H9 (cell line): ENCODE data around the gene HIF1A. TPM values are rescaled to one million over a fixed set of nuclear protein-coding genes. Genes with fewer than 3 reads are reported as not detected.

Experiments used
- DNase-seq: peaks from one replicate; pipeline ENCODE4 v3.0.0-alpha.2; 2017
- H2AFZ ChIP-seq: one replicate; pipeline ENCODE4 v1.6.1; 2013; ENCODE audit warnings: mild to moderate bottlenecking, low read length, control low read depth, moderate library complexity
- H2AK5ac ChIP-seq: 2 replicates; pipeline ENCODE4 v1.6.1; 2013; ENCODE audit warnings: low read length, control low read depth, mixed read lengths; ENCODE audit not compliant: insufficient read length
- H2BK120ac ChIP-seq: one replicate; pipeline ENCODE4 v1.6.1; 2013; ENCODE audit warnings: low read depth, mild to moderate bottlenecking, low read length, control low read depth, inconsistent platforms; ENCODE audit not compliant: poor library complexity, severe bottlenecking
- H2BK12ac ChIP-seq: 2 replicates; pipeline ENCODE4 v1.6.1; 2013; ENCODE audit warnings: low read length, control low read depth, mixed read lengths, low read depth; ENCODE audit not compliant: insufficient read length
- H2BK15ac ChIP-seq: 2 replicates; pipeline ENCODE4 v1.6.1; 2013; ENCODE audit warnings: low read depth, low read length, control low read depth
- H2BK20ac ChIP-seq: one replicate; pipeline ENCODE4 v1.6.1; 2013; ENCODE audit warnings: low read depth, mild to moderate bottlenecking, low read length, control low read depth, inconsistent platforms; ENCODE audit not compliant: poor library complexity, severe bottlenecking
- H2BK5ac ChIP-seq: 2 replicates; pipeline ENCODE4 v1.6.1; 2013; ENCODE audit warnings: low read length, control low read depth, mixed read lengths; ENCODE audit not compliant: insufficient read length
- H3K14ac ChIP-seq: 2 replicates; pipeline ENCODE4 v1.6.1; 2013; ENCODE audit warnings: low read length, control low read depth; ENCODE audit not compliant: insufficient read depth
- H3K18ac ChIP-seq: 2 replicates; pipeline ENCODE4 v1.6.1; 2013; ENCODE audit warnings: low read depth, mild to moderate bottlenecking, mixed read lengths, low read length, control low read depth; ENCODE audit not compliant: insufficient read length
- H3K23ac ChIP-seq: 2 replicates; pipeline ENCODE4 v1.6.1; 2013; ENCODE audit warnings: low read length, control low read depth, mixed read lengths, low read depth; ENCODE audit not compliant: insufficient read length
- H3K23me2 ChIP-seq: 2 replicates; pipeline ENCODE4 v1.6.1; 2013; ENCODE audit warnings: low read depth, mild to moderate bottlenecking, mixed read lengths, low read length, control low read depth; ENCODE audit not compliant: insufficient read length, poor library complexity, severe bottlenecking
- H3K27ac ChIP-seq: 2 replicates; pipeline ENCODE4 v1.5.1; 2013; ENCODE audit warnings: low read length, control low read depth, mixed read lengths, low read depth; ENCODE audit not compliant: insufficient read length
- H3K27me3 ChIP-seq: 2 replicates; pipeline ENCODE4 v1.6.1; 2013; ENCODE audit warnings: low read length, control low read depth, inconsistent platforms; ENCODE audit not compliant: insufficient read depth
- H3K4ac ChIP-seq: 2 replicates; pipeline ENCODE4 v1.6.1; 2013; ENCODE audit warnings: low read depth, mild to moderate bottlenecking, control low read depth, inconsistent platforms, low read length, moderate library complexity
- H3K4me1 ChIP-seq: 2 replicates; pipeline ENCODE4 v1.6.1; 2013; ENCODE audit warnings: low read length, control low read depth, inconsistent platforms; ENCODE audit not compliant: insufficient read depth
- H3K4me2 ChIP-seq: 2 replicates; pipeline ENCODE4 v1.6.1; 2013; ENCODE audit warnings: low read length, control low read depth, mixed read lengths; ENCODE audit not compliant: insufficient read length, insufficient read depth
- H3K56ac ChIP-seq: 2 replicates; pipeline ENCODE4 v1.6.1; 2013; ENCODE audit warnings: low read depth, mild to moderate bottlenecking, mixed read lengths, low read length, control low read depth; ENCODE audit not compliant: insufficient read length
- H3K79me1 ChIP-seq: 2 replicates; pipeline ENCODE4 v1.6.1; 2013; ENCODE audit warnings: low read depth, mild to moderate bottlenecking, moderate library complexity, low read length, control low read depth, inconsistent platforms; ENCODE audit not compliant: insufficient read depth, poor library complexity, severe bottlenecking
- H3K79me2 ChIP-seq: 2 replicates; pipeline ENCODE4 v1.6.1; 2013; ENCODE audit warnings: low read length, control low read depth, inconsistent platforms; ENCODE audit not compliant: insufficient read depth
- H3K9ac ChIP-seq: 2 replicates; pipeline ENCODE4 v1.6.1; 2013; ENCODE audit warnings: low read length, control low read depth, mixed read lengths; ENCODE audit not compliant: insufficient read length; ENCODE audit errors: extremely low read depth
- H3K9me3 ChIP-seq: one replicate; pipeline ENCODE4 v1.6.1; 2013; ENCODE audit warnings: low read depth, low read length, inconsistent platforms; ENCODE audit not compliant: control insufficient read depth
- H3T11ph ChIP-seq: one replicate; pipeline ENCODE4 v1.6.1; 2013; ENCODE audit warnings: mild to moderate bottlenecking, low read length, control low read depth, inconsistent platforms
- H4K20me1 ChIP-seq: one replicate; pipeline ENCODE4 v1.6.1; 2013; ENCODE audit not compliant: control insufficient read depth, insufficient read length, insufficient read depth
- H4K5ac ChIP-seq: 2 replicates; pipeline ENCODE4 v1.6.1; 2013; ENCODE audit warnings: low read depth, mild to moderate bottlenecking, mixed read lengths, low read length, control low read depth; ENCODE audit not compliant: insufficient read length
- H4K8ac ChIP-seq: replicated peaks from 2 replicates; pipeline ENCODE4 v1.6.1; 2013; ENCODE audit warnings: low read length, control low read depth, mixed read lengths, low read depth; ENCODE audit not compliant: insufficient read length
- H4K91ac ChIP-seq: 2 replicates; pipeline ENCODE4 v1.6.1; 2013; ENCODE audit warnings: low read depth, mild to moderate bottlenecking, moderate library complexity, mixed read lengths, low read length, control low read depth; ENCODE audit not compliant: insufficient read length
- H3K27ac Mint-ChIP-seq, 3 experiments: 2 replicates in 2 of 3; 3 replicates in 1 of 3; pipeline ENCODE4 v1.8.0; 2020 to 2021; ENCODE audit warnings: mixed read lengths in 3 of 3, mild to moderate bottlenecking in 1 of 3, moderate library complexity in 1 of 3
- H3K27me3 Mint-ChIP-seq: 2 replicates; pipeline ENCODE4 v1.8.0; 2021; ENCODE audit warnings: low read depth, mild to moderate bottlenecking, moderate library complexity, mixed read lengths
- H3K36me3 Mint-ChIP-seq, 3 experiments: 2 replicates in 2 of 3; 3 replicates in 1 of 3; pipeline ENCODE4 v1.8.0; 2020 to 2021; ENCODE audit warnings: low read depth in 3 of 3, mixed read lengths in 3 of 3; ENCODE audit not compliant: insufficient read depth in 1 of 3
- H3K4me1 Mint-ChIP-seq, 2 experiments: 2 replicates each; pipeline ENCODE4 v1.8.0; 2020; ENCODE audit warnings: mixed read lengths in 2 of 2
- H3K4me3 Mint-ChIP-seq, 2 experiments: 2 replicates in 1 of 2; 3 replicates in 1 of 2; pipeline ENCODE4 v1.8.0; 2020 to 2021; ENCODE audit warnings: mild to moderate bottlenecking in 2 of 2, mixed read lengths in 2 of 2, moderate library complexity in 1 of 2
- H3K9me3 Mint-ChIP-seq, 2 experiments: 2 replicates in 1 of 2; 3 replicates in 1 of 2; pipeline ENCODE4 v1.8.0; 2020; ENCODE audit warnings: mild to moderate bottlenecking in 2 of 2, mixed read lengths in 2 of 2, moderate library complexity in 1 of 2
- WGBS: extraction: QIAGEN DNeasy Blood & Tissue Kit; methylation state at CpG from one replicate; pipeline ENCODE4 v1.1.7; 2013; ENCODE audit warnings: missing lambda C conversion rate, low lambda C conversion rate, mixed read lengths; ENCODE audit not compliant: insufficient read length; ENCODE audit errors: extremely low coverage; 5-methylcytosine and 5-hydroxymethylcytosine counted together
- total RNA-seq: library from RNA; stranded (reverse); gene quantifications from 2 replicates; pipeline ENCODE4 v1.2.1, GENCODE V29; 2021
- TF ChIP-seq, protein P1 (sequence below): fragments of 200-600 bp; sonication (generic); conservative IDR thresholded peaks from 3 replicates; pipeline ENCODE4 v1.8.0; 2021; ENCODE audit warnings: antibody characterized with exemption, mild to moderate bottlenecking

HIF1A gene
- total RNA-seq, 1 experiment from 2014 or later: 154 TPM

DNA sequence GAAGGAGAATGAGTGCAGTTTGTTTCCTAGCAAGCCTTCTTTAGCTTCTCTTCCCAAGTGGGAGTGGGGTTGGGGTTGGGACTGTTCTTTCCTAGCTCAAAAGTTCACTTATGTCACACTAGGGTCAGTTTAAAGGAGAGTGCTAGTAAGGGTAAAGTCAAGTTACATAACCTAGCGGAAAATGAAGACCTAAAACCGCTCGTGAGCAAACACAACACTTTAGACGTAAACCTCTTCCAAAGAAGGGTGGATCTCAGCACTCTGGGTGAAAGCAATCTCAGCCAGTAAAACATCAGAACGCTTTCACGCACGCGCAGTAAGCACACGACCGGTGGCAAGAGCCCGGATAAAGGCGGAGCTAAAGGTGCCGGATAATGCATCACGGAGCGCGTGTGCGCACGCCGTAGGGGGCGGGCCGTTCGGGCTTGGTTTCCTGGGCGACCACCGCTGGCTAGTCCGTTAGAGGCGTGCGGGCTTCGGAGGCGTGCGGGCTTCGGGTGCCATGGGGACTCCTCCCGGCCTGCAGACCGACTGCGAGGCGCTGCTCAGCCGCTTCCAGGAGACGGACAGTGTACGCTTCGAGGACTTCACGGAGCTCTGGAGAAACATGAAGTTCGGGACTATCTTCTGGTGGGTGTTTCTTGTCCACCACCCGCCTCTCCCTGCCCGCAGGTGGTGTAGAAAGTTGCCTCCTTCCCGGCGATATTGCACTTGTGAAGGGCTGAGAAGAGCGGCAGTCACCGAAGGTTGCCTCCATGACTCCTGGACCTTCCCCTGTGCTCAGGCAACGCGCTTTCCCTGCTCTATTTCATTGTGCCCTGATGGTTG, 66.9 kb downstream of the HIF1A start, which contains the start of gene SNAPC1:
TSS of gene SNAPC1 (plus strand) at position 462 of the 828 bp plus-strand sequence. CDS start at position 503, 41 bp downstream.
- H3K27ac ChIP-seq: peak within 1 kb of the TSS; percentile 71
- no peak within 1 kb of the TSS for H3K4ac ChIP-seq
- no peaks in the 10 kb centered on the region for H4K20me1 ChIP-seq
- 0 out of 2 replicates have a peak, but pooled peaks cover 2% of the 10 kb centered on the region for H3K4me1 ChIP-seq
- H3T11ph ChIP-seq: no peak within 1 kb of the TSS
- no peaks in the 10 kb centered on the region; the same call in none of the 2 replicates for H3K27me3 Mint-ChIP-seq
- peak within 1 kb of the TSS; percentile 93 for H3K9ac ChIP-seq
- H4K8ac ChIP-seq: no peak within 1 kb of the TSS
- no peak within 1 kb of the TSS for H2AK5ac ChIP-seq
- H3K4me2 ChIP-seq: peak within 1 kb of the TSS; percentile 95
- no peak within 1 kb of the TSS for H4K91ac ChIP-seq
- no peak within 1 kb of the TSS for H2BK15ac ChIP-seq
- H3K27me3 ChIP-seq: no peaks in the 10 kb centered on the region
- H2BK5ac ChIP-seq: no peak within 1 kb of the TSS
- H3K23me2 ChIP-seq: peaks cover 9% of the 10 kb centered on the region
- no peak within 1 kb of the TSS for H3K23ac ChIP-seq
- no CpG with 5 or more reads among the region's 49 CpGs for WGBS
- TF ChIP-seq, protein P1, sequence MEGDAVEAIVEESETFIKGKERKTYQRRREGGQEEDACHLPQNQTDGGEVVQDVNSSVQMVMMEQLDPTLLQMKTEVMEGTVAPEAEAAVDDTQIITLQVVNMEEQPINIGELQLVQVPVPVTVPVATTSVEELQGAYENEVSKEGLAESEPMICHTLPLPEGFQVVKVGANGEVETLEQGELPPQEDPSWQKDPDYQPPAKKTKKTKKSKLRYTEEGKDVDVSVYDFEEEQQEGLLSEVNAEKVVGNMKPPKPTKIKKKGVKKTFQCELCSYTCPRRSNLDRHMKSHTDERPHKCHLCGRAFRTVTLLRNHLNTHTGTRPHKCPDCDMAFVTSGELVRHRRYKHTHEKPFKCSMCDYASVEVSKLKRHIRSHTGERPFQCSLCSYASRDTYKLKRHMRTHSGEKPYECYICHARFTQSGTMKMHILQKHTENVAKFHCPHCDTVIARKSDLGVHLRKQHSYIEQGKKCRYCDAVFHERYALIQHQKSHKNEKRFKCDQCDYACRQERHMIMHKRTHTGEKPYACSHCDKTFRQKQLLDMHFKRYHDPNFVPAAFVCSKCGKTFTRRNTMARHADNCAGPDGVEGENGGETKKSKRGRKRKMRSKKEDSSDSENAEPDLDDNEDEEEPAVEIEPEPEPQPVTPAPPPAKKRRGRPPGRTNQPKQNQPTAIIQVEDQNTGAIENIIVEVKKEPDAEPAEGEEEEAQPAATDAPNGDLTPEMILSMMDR: no peak
- H3K9me3 ChIP-seq: no peaks in the 10 kb centered on the region
- peak within 1 kb of the TSS; percentile 81 for H3K14ac ChIP-seq
- H3K56ac ChIP-seq: no peak within 1 kb of the TSS
- H3K79me2 ChIP-seq: peaks cover 7% of the 10 kb centered on the region; the same call in 1 of the 2 replicates
- H2BK12ac ChIP-seq: no peak within 1 kb of the TSS
- peak within 1 kb of the TSS; percentile 98 to 99 (median 98) for H3K27ac Mint-ChIP-seq
- peaks cover 2 to 6% (median 3%) of the 10 kb centered on the region in 3 experiments; a peak in 4 of 7 replicates for H3K36me3 Mint-ChIP-seq
- H3K9me3 Mint-ChIP-seq: no peaks in the 10 kb centered on the region; a peak in 1 of 5 replicates
- peak within 1 kb of the TSS; percentile 71 for H3K18ac ChIP-seq
- no peak within 1 kb of the TSS for H2AFZ ChIP-seq
- DNase-seq: peak; percentile 98
- peaks cover 36 to 37% of the 10 kb centered on the region in 2 experiments for H3K4me1 Mint-ChIP-seq
- peak within 1 kb of the TSS; percentile 93 to 99 for H3K4me3 Mint-ChIP-seq
- H2BK20ac ChIP-seq: no peak within 1 kb of the TSS
- peaks cover 2% of the 10 kb centered on the region for H3K79me1 ChIP-seq
- H4K5ac ChIP-seq: no peak within 1 kb of the TSS
- H2BK120ac ChIP-seq: no peak within 1 kb of the TSS
